Measurements from ENCODE around the gene MYCBP2.
"Not testable (repeated sequence)": the region's sequence is repeated elsewhere in the genome, so short reads cannot be mapped to it uniquely, and the experiment has no call there.

Gene MYCBP2

DNA sequence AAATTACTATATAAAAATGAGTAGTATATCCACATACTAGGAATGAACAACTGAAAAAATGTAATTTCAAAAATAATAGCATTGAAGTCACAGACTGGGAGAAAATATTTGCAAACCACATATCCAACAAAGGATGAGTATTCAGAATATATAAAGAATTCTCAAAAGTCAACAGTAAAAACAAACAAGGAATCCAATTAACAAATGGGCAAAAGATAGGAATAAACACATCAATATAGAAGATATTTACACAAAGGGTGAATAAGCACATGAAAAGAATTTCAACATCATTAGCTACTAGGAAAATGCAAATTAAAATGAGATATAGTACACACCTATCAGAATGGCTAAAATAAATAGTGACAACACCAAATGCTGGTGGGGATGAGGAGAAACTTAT, 37.0 kb downstream of the MYCBP2 start:
- no peak for DNase-seq

DNA sequence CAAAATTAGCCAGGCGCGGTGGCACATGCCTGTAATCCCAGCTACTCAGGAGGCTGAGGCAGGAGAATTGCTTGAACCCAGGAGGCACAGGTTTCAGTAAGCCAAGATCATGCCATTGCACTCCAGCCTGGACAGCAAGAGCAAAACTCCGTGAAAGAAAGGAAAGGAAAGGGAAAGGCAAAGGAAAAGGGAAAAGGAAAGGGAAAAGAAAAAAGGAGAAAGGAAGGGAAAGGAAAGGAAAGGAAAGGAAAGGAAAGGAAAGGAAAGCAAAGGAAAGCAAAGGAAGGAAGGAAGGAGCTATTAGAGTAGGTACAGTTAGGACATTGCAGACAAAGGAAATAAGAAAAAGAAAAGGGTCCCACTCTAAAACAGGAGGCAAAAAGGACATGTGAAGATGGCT, 41.3 kb downstream of the MYCBP2 start:
- not testable (repeated sequence) for DNase-seq

DNA sequence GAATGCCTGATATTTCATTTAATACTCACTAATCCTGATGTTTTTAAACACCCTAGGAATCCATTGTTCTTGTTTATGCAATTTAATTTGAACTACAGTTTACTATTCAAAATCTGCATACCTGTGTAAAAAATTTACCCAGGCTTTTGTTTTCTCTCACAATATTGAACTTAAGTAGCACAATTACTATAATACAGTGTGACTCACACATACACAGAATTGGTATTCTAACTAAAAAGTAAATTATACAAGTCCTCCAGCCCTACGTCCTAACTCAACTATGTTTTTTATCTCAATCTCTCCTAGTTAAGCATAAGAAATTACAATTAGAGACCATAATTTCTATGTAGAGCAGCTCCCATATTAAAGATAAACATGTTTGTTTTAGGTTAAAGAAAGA, 41.8 kb downstream of the MYCBP2 start:
- DNase-seq, result no peak

DNA sequence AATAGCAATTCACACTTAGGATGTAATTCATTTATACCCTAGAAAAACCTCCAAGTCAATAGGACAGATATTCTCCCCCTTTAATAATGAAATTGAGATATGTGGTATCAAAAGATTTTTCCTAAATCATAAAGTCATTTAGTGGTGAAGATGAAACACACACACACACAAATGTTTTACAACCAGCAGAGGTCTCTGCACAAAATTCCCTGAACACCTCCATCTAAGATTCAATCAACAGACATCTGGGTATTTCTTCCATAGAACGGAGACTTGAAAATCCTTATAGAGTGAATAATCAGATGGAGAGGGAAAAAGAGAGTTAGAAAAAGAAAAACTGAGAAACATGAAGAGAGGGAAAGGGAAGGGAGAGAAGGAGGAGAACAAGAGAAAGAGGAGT, 52.8 kb downstream of the MYCBP2 start:
- DNase-seq, result no peak

DNA sequence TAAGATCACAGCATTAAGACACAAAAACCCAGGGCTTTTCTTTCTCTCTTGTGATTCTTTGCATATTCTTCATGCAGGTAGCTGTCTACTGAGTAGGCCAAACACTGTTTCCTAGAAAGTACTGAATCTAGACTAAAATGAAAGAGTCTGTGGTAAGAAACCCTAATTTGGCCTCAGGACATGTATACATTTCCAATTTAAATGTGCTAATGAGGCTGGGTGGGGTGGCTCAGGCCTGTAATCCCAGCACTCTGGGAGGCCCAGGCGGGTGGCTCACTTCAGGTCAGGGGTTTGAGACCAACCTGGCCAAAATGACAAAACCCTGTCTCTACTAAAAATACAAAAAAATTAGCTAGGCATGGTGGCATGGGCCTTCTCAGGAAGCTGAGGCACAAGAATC, 57.8 kb downstream of the MYCBP2 start:
- DNase-seq, result no peak

DNA sequence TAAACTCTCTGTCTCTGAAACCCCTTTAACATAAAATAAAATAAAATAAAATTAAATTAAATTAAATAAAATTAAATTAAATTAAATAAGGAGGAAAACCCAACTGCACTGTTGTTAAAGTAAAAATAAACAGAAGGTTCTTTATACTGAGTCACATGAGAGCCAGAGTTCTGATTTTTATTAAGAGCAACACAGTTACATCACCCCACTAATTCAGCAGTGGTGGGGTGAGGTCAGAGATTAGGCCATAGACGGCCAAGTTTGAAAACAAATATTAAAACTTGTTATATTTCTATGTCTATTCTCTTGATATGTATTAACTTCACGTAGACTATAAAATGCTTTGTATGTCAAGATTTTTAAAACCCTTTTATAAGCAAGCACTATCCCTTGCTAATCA, 59.5 kb downstream of the MYCBP2 start:
- DNase-seq, result no peak

DNA sequence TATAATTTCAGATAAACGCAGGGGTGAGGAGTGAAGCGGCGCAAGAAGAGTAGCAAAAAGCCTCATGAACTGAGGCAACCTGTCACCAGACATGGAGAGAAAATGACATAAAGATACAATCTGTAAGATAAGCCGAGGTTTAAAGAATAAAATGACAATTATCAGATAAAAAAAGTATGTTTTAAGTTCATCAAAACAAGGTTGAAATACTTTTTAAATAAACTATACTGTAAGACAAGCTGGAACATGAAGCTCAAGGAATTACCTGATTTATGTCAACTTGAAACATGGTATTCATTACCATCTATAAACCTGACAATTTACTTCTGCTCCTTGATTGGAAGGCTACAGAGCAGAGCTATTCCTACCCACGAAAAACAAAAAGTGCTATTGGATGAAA, 61.6 kb downstream of the MYCBP2 start:
- DNase-seq, result no peak

DNA sequence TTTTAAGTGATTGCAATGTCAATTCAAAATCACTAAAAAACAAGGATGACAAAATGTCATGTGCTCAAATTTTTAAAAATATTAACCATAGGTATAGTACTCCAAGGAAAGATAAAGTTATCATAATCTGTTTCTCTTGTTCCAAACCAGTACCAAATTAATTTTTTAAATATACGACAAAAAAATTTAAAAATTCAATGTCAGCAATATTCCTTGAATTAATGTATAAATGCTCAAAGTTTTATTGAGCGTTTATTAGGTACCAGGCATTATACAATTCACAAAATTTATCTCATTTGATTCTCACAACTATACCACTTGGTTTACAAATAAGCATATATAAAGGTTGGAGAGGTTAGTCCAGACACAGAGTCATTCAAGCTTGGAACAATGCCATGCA, 64.7 kb downstream of the MYCBP2 start:
- DNase-seq, result no peak

DNA sequence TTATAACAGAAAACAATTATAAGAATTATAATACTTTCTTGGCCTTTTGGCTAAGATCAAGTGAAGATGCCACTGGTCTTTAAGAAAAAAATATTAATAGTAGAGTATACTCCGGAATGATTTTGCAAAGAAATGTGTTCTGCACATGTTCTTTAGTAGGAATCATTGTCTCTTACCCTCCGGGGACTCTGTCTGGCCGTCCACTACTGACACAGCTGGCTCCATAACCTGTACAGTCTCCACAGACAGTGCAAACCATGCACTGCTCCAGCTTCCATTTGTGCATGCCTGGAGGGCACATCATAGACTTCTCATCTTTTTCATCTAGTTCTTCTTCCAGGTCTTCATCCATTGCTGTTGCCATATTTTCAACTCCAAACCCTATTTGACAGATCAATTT, 75.9 kb downstream of the MYCBP2 start:
- no peak for DNase-seq

DNA sequence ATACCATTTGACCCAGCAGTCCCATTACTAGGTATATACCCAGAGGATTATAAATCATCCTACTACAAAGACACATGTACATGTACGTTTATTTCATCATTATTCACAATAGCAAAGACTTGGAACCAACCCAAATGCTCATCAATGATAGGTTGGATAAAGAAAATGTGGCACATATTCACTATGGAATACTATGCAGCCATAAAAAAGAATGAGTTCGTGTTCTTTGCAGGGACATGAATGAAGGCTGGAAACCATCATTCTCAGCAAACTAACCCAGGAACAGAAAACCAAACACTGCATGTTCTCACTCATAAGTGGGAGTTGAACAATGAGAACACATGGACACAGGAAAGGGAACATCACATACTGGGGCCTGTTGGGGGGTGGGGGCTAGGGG, 81.7 kb downstream of the MYCBP2 start:
- not testable (repeated sequence) for DNase-seq

DNA sequence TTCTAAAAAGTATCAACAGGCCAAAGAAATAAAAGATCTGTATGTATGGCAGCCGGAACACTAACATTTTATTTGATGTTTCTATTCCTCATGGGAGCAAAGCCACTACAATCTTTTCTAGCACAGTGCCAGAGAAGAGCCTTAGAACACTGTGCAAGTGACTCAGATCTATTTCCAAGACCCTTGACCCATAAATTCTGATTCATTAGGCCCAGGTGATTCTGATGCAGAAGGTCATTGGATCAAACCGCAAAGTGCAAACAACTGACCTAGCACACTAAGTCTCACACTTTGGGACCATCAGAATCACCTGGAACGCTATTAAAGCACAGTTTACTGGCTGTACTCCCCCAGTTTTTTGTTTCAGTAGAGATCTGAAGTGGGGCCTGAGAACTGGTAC, 87.6 kb downstream of the MYCBP2 start:
- no peak for DNase-seq

DNA sequence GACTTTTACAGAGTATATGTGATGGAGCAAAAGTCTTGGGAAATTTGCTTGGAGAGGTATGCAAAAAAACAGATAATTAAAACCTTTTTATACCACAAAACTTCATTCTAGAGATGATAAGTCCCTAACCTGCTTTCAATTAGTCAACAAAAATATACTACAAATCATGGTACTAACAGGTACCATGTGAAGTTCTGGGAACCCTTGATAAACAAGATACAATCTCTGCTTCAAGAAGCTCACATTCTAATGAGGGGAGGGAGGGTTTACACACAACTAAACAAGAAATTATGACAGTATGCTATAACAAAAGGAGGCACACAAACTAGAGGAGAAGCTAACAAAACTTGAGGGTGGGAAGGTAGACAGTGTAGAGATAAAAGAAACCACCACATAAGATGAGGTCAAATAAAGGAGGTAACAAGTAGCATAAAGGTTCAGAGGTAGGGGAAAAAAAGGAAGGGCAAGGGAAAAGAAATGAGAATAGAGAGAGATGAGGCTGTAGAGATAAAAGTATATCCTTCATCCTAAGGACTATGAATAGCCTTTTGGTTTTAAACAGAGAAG, 91.4 kb downstream of the MYCBP2 start:
- no peak for DNase-seq

DNA sequence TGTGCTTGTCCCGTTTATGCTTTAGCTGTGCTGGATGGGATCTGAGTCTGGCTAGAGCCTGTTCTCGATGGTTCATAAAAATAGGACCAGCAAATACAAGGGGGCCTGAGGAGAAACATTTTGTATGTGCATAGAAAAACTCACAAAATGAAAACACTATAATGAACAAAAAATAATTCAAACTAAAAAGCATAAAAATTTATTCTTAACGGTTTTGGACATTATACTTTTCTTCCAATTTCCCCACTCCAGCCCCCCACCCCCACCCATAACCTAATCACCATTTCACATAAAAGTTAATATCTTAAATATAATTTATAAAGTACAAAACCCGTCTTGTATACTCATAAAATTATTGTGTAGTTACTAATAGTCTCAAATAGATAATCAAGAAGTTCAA, 93.7 kb downstream of the MYCBP2 start:
- no peak for DNase-seq

DNA sequence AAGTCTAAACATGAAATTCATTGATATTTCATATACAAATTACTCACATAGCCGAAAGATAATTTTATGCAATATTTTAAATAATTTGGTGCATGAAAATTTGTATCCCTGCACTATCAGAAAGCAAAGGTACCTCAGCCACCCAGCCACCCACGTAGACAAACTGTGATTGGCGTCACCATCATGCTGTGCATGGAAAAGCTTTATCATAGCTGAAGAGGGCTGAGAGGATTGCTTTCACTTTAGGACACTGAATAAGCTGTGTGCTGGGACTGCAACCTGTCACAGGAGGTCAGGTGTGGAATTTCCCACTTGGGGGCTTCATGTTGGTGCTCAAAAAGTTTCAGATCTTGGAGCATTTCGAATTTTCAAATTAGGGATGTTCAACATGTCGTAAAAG, 96.3 kb downstream of the MYCBP2 start:
- no peak for DNase-seq

DNA sequence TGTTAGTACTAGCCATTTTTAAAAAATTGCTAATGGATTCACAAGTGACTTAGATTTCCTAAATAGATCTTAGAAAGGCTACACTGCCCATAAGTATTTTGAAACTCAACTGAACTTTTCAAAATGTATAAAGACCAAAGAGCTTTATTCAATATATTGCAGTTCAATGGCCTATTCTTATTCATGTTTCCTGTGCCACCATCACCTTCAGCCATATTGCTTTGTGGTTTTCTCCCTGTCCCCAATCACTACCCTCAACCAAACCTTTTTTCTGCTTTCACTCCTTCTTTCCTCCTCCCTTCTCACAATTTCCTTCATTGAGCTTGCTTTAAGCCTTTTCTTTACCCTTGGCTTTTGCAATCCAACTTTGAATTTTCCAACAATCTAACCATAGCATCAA, 100.9 kb downstream of the MYCBP2 start:
- DNase-seq, result no peak

DNA sequence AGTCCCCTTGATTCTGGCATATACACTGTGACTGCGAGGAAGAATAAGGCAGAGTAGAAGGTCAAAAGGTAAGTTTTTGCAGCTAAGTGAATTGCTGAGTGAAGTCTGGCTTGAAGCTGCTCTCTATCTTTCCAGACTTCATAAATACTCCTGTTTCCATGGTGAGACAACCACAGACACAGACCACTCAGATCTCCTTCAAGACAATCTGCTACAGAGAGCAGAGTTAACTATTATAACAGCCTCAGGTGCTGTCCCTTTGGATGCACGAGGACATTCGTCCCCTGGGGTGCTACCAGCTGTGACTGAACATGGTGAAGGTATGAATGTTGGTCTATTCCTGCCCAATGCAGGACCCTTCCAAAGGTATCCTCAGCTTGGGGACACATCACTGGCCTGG, 104.0 kb downstream of the MYCBP2 start:
- DNase-seq, result no peak

DNA sequence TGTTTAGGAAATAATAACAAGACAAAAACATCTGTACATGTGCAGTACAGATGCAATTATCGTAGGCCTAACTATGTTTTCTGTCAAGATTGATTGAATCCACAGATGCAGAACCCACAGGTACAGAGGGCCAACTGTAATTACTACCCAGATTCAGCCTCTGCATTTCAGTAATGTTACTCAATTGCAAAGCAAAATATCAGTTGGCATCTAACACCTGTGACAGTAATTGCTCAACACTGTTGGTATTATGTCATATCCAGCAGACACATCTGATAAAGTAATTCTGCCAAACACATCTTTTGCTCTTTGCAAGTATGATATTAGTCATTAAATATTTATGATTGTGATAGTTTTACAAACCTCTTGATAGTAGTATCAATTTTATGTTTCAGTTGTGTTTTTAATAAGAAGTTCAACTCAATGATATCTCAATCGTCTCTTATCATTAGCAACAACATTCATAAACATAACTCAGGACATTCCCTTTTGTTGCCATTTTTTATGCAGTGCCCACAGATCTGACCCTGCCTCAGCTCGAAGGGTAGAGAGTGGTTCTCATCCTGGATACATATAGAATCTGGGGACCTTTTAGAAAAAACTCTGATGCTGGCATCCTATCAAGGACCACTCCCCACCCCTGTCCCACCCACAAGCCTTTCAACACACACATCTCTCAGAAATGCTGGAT, 104.7 kb downstream of the MYCBP2 start:
- no peak for DNase-seq

DNA sequence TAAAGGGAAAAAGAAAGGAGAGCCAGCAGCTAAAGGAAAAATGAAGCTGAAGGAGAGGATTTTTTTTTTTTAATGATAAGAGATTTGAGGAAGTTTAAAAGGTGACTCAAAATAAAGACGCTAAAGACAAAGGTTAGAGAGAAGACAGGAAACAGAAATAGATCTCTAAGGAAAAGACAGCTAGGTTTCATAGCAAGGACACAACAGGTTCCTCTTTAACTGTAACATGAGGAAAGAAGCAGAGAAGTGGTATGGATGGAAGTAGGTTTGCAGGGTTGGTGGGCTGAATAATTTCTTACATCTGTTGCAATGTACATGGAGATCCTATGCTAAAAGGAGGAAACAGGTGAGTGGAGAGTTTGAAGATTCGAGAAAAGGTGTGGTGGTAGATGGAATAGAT, 107.5 kb downstream of the MYCBP2 start:
- no peak for DNase-seq

DNA sequence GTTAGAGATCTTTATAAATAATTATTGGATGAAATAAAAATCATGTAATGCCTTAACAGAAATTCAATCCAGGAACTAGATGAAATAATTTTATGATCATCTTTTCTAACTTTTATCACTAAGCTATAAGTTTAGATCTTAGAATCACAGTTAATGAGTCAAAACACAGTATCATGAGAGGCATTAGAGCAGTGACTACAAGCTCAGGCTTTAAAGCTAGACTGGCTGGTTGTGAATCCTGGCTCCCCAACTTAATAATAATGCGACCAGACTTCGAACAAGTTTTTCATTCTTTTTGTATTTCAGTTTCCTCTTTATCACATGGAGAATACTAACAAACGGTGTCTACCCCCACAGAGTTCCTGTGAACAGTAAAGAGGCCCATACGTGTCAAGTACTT, 108.6 kb downstream of the MYCBP2 start:
- DNase-seq, result no peak

DNA sequence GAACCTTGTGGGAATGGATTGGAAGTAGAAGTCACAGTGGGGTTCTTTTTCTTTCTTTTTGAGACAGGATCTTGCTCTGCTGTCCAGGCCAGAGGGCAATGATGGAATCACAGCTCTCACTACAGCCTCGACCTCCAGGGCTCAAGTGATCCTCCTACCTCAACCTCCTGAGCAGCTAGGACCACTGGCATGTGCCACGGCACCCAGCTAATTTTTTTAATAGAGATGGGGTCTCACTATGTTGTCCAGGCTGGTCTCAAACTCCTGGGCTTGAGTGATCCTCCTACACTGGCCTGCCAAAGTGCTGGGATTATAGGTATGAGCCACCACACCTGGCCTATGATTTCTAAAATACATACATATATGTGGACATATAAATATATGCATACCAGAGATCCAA, 111.4 kb downstream of the MYCBP2 start:
- DNase-seq, result no peak

DNA sequence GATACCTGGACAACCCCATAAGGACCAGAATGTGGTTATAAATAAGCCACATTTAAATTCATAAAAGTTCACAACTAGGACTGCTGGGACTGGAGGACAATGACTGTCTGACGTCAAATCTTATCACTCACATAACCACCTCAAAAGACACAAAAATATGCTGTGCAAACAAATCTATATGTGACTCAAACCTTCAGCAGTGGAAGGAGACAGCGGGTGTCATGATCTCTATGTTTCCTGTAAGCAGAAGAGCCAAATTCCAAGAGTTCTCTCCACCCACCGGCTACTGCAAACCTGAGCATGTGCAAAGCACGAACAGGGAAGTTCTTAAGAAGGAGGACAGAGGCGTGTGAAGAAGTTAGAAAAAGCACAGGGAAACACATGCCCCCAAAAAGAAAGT, 113.2 kb downstream of the MYCBP2 start:
- DNase-seq, result no peak

DNA sequence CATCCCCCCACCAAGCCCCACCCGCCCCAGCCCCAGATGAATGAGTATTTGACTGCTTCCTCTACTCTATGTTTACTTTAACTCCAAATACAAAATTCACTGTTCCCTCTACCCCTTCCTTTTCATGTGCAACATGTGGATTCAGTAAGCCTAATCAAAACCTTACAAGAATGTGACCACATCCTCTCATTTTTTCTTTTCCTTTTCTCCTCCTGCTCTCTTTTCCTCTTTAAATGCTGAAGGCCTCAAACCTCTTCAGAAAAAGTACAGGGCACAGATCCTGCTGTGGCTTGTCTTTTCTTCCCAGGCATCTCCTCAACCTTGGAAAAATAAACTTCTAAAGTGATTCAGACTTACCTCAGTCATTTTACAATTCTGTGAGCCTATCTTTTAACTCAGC, 119.0 kb downstream of the MYCBP2 start:
- DNase-seq, result no peak

DNA sequence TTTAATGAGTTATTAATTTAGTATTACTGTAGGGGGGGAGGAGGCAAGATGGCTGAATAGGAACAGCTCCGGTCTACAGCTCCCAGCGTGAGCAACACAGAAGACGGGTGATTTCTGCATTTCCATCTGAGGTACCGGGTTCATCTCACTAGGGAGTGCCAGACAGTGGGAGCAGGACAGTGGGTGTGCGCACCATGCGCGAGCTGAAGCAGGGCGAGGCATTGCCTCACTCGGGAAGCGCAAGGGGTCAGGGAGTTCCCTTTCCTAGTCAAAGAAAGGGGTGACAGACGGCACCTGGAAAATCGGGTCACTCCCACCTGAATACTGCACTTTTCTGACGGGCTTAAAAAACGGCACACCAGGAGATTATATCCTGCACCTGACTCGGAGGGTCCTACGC, 127.9 kb downstream of the MYCBP2 start:
- not testable (repeated sequence) for DNase-seq

DNA sequence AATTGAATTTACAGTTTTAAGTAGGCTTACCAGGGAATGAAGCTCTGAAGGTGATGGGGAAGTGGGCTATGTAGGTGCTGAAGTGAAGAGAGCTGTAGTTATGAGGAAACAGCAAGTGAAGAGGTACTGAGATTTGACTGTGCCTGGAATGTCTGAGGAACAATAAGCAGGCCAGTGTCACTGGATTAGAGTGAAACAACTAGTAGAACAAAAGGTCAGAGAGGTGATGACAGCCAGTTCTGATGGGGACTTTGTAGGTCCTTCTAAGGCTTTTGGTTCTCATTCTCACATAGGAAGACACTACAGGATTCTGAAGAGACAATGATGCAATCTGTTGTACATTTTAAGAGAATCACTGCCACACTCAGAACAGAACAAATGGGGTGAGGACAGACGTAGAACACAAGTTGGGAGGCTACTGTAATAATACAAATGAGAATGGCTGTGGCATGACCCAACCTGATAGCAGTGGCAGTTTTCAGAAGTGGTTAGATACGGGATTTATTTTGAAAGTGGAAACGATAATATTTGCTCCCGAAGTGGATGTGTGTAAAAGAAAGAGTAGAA, 130.8 kb downstream of the MYCBP2 start:
- no peak for DNase-seq

DNA sequence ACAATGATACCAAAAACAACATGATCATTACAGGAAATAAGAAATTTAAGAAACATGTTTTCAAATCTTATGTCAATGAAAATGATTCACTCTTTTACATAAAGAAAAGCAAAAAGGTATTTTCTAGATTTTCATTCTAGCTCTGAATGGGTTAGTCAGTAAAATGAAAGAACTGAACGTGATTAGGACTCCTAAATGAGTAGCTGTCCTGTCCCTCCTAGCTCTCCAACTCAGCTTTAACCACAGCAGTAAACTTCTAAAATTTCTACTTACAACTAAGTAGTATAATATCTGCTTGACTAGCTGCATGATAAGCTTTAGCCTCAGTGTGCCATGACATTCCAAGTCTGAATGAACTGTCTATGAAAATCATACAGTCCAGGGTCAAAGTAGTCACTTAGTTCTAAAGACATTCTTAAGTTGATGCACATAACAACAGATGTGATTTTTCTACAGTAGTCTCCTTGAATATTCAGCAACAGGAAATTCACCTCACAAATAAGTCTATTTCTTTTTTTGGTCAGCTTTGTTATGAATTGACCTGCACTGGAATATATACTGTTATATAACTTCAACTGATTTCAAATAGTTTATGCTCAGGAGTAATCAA, 136.4 kb downstream of the MYCBP2 start:
- DNase-seq, result no peak
